Suppressor macrophage (primary cell): ENCODE results near the gene GRIN3A.

Source experiments
- DNase-seq, 4 experiments: peaks; one replicate each; pipeline ENCODE4 v3.0.0-alpha.2; 2020 to 2022

The GRIN3A gene

DNA sequence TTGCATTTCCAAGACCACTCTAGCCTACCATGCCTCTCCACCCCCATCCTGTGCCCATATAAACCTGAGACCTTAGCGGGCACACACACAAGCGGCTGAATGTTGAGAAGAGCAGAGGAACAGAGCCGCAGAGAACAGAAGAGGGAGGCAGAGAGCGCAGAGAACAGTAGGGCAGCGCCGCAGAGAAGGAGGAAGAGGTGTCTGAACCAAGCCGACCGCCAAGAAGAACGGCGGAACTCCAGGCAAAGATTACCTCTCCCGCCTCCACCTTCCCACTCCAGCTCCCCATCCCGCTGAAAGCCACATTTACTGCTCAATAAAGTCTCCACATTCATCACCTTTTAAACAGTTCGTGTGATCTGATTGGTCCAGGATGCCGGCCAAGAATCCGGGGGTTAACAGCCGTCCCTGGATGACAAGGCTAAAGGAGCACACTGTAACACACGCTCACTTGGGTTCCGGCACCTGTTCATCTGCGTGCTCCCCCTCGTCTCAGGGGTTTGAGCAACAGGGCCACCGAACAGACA is 33.2 kb downstream of the GRIN3A start:
- DNase-seq: peak in 3 of 4 experiments; percentile 22 to 52 (median 49)

DNA sequence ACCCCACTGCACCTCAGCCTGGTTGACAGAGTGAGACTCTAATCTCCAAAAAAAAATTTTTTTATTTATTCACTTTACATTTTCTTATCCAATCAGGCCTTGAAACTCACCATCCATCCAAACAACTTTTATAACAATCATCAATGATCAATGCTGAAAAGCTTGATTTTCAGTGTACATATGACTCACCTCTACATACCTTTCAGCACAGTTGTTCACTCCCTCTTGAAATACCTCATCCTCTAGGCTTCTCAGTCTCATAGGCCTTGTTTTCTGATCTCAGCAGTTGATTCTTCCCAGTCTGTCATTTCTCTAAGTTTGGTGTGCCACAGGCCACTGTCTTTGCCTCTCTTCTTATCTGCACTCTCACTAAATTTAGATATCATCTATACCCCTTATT is 36.2 kb downstream of the GRIN3A start:
- no peak for DNase-seq

DNA sequence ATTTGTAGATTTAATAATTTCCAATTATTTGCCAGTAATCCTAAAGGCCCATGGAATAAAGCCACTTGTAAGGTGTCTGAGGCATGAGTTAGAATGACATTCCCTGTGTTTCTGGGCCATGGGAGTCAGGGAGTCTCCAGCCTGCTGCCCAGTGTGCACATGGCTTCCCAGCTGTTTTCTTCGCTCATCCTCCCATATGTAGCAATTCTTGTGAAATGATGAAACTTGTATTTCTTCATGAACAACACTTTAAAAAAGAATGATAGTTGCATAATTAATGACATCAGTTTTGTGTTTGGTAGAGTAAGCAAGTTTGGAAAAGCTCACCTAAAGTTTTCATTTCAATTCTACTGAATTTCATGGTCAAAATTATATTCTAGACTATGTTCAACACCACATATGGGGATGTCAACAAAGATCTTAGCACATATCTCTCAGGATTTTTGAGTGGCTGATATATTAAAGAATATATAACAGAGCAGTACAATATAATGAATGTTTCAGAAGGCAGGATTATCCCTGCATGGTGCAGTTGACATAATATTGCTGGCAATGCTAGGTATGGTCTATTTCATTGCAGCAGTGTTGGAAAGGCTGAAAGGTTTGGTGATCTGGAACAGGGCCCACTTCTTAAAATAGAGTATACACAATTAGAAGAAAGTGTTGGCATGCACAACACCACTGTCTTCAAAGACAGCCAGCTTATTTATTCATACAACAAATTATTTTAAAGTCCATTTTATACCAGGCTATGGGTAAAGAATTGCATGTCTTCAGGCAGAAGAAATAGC is 44.7 kb downstream of the GRIN3A start:
- peak in 2 of 4 experiments; percentile 14 to 41 for DNase-seq

DNA sequence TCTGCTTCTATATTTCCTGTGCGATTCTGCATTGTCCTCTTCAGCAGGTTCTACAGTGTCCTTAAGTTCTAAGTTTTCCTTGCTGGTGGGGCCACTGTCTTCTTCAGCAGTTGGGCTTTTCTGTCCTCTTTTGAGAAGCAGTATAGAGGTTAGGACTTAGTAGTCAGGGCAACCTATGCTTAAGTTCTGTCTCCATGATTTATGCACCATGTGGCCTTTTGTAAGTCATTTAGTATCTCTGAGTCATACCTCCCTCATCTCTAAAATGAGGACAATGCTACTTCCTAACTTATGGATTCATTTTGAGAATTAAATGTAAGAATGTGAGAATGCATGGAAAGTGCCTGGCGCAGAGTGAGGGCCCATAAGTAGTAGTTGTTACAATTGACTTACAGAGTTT is 46.8 kb downstream of the GRIN3A start:
- no peak for DNase-seq

DNA sequence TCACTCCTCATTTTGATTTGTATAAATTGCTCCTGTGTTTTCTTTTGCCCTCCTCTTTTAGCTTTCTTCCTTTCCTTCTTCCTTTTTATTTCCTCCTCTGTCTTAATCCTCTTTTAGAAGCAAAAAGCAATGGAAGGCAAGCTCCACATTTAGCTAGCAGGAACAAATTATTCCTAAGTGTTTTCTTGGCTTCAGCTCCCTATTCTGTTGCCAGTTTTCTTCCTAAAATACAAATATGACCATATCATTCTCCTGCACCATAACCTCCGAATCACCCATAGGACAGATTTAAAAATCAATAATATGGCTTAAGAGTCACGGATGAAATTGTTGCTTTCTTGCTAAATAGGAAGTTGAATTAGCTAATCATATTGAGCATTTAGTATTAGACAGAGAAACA is 49.4 kb downstream of the GRIN3A start:
- no peak for DNase-seq

DNA sequence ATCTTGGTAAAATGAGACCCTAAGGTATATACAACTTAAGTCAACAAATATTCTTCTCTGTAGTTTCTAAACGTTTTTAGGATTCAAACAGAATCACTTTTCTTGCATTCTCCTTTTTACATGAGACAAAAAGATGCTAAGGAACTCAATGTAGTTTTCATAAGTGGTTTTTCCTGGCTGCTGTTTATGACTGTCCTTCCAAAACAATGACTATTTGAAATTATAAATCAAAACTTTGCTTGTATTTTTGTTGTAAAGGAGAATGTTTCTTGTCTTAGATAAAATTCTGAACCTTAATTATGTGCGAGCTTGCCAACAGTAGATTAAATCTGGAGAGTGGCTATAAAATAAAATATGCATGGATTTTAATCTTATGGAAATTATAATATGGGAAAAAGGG is 53.8 kb downstream of the GRIN3A start:
- no peak for DNase-seq

DNA sequence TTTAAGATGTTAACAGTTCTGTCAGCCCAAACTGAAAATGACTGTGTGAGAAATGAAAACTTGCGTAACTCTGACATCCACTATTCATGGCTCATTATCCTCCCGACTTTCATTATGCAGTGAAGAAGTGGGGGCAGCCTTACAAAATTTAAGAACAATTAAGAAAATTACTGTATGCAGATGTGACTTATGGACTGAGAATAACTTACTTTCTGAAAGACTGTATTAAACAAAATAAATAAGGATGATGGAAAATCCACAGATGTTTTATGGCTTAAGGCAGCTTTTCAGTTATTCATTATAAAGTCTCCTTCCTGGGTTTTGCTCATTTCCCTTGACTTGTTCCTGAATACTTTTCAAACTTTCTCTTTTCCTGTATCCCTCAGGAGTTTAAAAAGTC is 55.2 kb downstream of the GRIN3A start:
- DNase-seq: no peak

DNA sequence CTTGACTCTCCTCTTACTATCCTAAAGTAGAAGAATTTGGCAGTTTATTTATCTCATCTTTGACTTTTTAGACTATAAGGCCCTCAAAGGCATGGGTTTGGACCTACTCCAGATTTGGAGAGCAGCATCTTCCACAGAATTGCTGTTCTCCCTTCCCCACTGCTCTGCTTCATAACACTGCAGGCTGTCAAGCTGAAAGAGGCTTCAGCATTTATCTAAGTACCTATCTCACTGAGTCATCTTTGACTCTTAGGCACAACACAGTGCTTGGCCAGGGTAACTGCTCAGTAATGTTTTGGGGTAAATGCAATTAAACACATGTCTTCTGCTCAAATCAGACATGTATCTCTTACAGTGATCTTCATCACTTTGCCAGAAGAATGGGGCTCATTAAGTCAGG is 60.6 kb downstream of the GRIN3A start:
- no peak for DNase-seq

DNA sequence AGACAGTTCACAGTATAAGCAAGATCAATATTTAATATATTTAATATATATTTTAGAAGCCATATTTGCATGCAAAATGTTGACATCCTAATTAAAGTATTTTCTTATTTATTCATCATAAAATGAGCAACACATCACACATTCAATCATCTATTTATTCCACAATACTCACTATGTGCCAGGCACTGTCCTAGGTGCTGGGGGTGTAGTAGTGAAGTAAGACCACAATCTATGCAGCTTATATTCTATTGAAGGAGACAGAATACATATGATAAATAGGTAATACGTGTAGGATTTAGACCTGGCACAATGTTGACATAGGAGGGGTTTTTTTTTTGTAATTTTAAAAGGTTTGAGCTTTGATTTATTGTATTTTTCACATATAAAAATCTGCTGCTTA is 63.1 kb downstream of the GRIN3A start:
- DNase-seq: no peak

DNA sequence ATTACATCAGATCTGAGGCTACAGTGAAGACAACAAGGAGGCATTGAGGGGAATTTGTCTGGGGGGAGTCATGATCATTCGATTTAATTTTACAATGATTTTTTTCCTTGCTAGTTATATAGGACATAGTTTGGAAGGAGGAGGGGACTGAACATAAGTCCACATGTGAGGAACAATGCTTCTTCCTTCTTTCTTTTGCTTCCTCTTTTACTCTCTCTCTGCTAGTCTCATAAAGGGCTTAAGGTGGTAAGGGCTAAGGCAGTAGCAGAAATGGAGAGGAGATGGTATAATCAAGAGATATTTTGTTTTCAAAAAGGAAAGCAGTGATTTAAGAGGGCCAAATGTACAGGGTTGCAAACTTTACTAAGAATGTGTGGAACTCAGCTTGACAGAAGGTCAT is 64.3 kb downstream of the GRIN3A start:
- peak in 1 of 4 experiments; percentile 47 for DNase-seq

DNA sequence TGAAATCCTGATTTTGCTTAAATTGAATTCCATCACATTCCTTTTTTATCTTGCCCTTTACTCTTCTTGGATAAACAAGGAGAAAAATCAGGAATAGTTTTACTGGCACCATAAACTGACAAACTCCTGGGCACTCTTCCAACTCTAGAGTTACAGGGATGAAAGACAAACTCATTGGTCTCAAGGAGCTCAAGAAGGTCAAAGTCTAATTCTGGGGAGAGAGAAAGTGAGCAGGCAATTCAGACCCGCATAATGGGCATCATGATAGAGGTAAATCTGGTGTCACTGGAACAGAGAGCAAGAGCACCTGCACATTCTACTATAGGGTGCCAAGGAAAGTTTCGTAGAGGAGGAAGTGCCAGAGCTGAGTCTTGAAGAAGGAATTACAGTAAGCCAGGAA is 64.8 kb downstream of the GRIN3A start:
- no peak for DNase-seq

DNA sequence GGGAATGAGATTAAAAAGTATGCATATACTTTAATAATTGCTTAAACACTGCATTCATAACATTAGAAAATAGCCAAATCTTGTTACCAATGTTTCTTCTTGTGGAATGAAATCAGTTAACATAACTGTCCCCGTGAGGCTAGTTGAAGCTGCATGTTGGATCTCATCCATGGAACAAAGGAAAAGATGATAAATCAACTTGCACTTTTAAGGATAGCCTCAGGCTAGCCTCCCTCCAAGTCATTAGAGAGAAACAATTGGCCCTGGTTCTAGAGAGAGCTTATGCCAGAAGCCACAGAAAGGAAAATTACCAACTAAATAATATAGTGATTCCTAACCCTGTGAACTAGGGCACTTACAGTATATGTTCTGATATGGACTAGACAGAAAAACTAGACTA is 66.9 kb downstream of the GRIN3A start:
- DNase-seq: no peak

DNA sequence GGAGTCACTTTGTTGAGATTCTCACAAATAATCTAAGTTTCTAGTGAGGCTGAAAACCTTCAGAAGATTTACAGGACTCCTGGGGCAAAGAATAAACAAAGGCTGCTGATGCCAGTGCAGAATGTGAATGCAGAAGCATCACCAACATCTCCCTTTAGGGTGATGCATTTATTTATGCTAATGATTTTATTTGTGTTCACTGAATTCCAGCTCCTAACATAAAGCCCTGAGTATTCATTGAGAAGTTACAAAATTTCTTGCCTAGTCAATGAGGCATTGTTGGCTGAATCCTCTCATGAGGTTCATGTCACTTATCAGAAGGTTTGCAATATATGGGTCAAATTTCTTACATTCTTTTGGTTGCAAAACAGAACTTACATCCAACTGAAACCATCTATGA is 70.0 kb downstream of the GRIN3A start:
- DNase-seq: no peak

DNA sequence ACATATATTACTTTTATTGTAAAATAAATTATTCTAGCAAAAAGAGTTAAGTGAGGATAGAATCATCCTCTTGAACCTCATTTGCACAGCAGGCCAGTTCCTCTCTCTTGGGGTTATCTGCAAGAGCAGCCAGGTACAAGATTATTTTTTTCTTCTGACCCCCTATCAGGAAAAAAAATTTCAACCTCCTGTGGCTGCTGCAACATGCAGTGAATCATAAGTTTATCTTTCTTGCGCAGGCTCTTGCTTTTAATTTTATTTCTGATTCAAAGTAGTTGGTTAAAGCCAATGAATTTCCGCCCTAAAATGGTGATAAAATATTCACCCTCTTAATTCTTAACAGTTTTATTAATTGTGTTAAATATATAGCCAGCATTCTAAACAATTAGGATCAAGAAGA is 74.0 kb downstream of the GRIN3A start:
- no peak for DNase-seq

DNA sequence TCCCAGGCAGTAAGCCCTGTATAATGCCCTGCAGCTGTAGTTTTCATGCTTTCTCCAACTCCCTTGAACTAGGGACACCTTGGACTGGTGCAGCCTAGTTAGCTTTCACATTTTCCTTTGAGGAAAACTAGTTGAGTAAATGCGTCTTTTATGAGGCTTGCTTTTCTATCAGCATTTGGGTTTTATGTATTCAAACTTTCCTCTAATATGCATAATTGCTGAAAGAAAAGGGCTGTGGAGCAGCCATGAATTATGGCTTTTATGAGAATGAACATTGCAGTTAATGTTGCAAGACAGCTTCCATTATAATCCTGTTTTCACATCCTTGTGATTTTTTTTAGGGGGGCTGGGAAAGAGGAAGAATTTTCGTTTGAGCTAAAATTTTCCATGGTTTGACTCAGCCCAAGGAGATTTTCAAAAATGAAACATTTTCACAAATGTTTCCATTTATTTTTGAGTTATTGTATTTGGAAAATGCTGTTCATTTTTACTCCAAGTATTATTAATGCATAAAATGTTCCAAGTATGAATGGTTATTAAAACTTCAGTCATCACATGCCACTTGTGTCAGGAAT is 85.8 kb downstream of the GRIN3A start:
- no peak for DNase-seq

DNA sequence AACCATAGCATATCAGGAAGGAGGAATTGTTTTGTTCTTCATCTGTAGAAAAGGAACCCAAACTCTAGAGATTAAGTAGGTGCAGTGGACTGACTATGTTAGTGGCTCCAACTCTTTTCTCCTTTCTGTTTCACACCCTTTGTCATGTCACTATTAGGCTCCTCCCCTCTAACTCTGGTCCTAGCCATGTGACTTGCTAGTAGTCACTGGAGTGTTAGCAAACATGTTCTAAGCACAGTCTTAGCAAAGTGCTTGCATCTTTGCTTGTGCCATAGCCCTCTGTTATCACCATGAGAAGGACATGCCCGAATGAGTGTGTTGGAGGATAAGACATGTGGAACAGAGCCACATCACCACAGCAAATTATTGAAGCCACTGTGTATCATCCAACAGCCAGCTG is 88.3 kb downstream of the GRIN3A start:
- DNase-seq: no peak

DNA sequence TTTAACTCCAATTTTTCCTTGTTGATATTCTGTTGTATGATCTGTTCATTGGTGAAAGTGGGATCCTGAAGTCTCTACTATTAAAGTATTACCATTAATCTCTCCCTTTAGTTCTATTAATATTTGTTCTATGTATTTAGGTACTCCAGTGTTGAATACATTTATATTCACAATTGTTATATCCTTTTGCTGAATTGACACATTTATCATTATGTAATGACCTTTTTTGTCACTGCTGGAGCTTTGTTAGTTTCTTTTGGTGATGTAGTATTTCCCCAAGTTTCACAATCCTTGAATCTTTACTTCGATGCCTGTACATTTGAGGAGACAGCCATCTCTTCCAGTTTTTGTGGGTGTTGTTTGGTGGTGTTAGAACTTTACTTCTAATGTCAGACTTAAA is 90.0 kb downstream of the GRIN3A start:
- DNase-seq: no peak

DNA sequence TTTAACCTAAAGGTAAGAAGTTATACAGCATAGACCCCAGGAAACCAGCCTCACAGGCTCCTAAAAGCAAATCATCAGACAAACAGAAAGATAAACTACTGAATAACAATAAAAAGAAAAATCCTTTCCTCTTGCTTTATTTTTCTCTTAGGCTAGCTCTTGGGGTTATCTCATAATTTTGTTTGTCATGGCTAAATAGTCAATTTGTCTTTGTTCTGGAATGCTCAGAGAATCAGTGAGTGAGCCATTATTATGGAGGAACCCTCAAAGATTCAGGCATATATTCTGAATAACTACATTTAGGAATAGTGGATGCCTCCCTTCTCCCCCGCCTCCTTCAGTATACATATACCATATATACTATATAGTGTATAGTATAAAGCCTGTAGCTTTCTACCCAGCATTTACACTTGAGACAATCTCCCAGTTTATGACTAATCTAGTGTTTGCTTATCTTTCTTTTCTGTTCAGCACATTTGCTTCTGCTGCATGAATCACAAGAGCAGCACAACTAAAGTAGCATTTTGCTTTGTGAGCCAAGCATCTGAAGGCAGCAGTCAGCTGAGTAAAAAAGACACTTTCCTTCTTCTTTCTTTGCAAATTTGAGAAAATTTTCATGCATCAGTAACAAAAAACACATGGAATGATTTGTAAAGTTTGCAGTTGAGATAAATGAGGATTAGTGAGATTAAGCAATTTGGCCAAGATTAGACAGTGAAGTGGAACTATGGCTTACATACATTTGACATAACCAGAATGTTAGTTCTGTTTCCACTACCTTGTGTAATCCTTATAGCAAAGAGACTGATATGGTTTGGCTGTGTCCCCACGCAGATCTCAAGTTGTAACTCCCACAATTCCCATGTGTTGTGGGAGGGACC is 98.4 kb downstream of the GRIN3A start:
- DNase-seq: no peak

DNA sequence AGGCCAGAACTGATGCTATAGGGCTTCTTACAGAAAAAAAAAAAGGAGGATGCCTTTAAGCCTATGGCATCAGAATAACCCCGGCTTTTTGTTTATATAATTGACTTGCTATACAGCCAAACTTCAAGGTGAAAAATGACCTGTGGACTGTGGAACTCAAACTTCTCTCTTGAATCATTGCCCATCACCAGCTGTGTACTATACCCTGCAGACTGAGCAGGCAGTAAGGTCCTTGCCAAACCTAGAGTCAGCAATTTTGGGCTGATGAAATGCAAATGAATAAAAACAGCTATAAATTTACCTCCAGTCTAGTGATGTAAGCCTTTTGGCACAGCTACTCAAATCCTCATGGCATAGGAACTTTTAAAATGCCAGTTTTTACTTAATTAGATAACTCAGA is 99.1 kb downstream of the GRIN3A start:
- DNase-seq: no peak

DNA sequence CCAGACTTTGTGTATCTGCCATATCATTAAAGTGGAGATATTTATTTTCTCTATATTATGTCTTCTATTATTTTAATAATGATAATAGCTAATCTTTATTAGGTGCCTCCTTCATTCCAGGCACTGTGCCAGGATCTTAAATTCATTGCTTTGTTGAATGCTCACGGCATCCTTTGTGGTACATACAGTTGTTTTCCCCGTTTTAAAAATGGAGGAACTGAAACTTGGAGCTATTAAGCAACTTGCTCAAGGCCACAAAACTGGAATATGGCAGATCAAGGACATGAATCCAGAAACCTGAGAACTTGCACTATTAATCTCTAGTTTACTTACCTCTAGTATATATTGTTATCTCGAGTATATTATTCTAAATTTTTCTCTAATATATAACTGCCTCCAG is 102.2 kb downstream of the GRIN3A start:
- peak; percentile 11 to 81 (median 46) for DNase-seq

DNA sequence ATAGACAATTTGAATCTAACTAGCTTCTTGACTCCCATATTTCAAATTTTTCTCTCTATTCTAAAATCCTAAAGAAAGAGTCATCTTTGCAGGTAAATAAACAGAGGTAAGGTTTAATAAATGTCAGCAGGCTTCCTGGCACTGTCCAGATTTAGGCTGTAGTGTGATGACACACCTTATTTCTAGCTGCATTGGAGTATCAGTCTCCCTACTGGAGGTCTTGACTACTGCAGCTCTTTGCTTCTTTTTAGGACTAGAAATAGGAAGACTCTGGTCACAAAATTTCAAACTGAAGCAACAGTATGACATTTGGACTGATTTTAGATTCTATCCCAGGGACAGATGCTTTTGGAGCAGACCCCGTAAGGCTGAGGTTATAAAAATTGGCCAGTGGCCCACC is 103.0 kb downstream of the GRIN3A start:
- no peak for DNase-seq

DNA sequence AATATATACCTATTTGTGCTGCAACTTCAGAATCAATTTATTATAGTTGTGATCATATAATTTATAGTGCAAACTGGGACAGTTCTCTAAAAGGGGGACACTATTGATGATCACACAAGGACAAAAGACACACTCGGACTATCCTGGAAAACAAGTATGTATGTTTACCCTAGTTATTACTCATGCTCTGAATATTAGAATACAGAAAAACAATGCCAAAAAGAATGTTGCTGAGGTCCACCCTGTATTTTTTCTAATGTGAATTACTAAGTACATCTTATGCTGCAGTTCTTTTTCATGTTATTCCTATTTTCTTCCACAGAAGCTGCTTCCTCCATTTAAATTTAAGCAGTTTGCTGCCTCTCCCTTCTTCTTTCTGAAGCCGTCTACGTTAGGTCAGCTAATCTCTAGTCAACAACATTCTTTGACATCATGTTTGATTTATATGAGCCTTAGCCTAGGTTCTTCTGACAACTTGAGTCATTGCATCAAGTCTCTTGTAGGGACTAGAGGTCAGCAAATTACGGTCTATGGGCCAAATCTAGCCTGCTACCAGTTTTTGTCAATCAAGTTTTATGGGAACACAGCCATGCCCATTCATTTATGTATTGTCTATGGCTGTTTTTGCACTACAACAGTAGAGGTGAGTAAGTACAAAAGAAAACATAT is 103.6 kb downstream of the GRIN3A start:
- no peak for DNase-seq

DNA sequence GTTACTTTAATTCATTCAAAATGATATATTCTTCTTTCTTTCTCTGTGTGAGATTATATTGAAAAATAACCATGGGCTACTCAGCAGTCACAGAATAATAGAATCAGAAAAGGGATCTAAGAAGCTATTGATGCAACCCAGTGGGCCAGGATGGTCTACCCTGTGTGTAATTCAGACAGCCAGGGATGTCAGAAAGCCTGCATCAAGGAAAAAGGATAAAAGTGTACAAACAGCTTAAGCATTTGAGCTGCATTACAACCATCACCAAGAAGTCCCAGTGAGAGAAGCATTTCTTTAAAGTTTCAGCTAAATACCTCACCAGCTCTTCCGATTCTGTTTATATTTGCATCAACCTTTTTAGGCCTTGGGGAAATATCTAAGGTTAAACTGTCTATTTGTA is 105.8 kb downstream of the GRIN3A start:
- DNase-seq: no peak
